Right lobe of liver (tissue), 6 donors: ENCODE measurements around the gene TNFRSF21. TPM values are rescaled to one million over a fixed set of nuclear protein-coding genes. Genes with fewer than 3 reads are reported as not detected.
"Not testable (repeated sequence)": the region's sequence is repeated elsewhere in the genome, so short reads cannot be mapped to it uniquely, and the experiment has no call there.

Source experiments
- ATAC-seq, 4 donors: fragments of 200-7000 bp; cut with Tn5 transposase; one replicate each; pipeline ENCODE4 v1.9.1; 2020; ENCODE audit warnings: mild to moderate bottlenecking in 4 of 4, moderate library complexity in 4 of 4
- DNase-seq, 3 donors: peaks; one replicate each; pipeline ENCODE4 v3.0.0-alpha.2; 2020
- H3K27ac ChIP-seq, 3 donors: fragments of 200-600 bp; one replicate each; pipeline ENCODE4 v1.8.0; 2022
- H3K27me3 ChIP-seq, 2 donors: fragments of 200-600 bp; one replicate each; pipeline ENCODE4 v1.8.0; 2022
- H3K36me3 ChIP-seq, 4 donors: fragments of 200-600 bp; sonication (generic) in 1 of 4; one replicate each; pipeline versions ENCODE4 v1.5.1 to v1.8.0; 2017 to 2022; ENCODE audit warnings: control low read depth in 1 of 4
- H3K4me1 ChIP-seq, 4 donors: fragments of 200-600 bp; sonication (generic) in 1 of 4; one replicate each; pipeline versions ENCODE4 v1.5.1 to v1.8.0; 2017 to 2022; ENCODE audit warnings: control low read depth in 1 of 4
- H3K4me3 ChIP-seq, 3 donors: fragments of 200-600 bp; one replicate each; pipeline ENCODE4 v1.8.0; 2022
- H3K9me3 ChIP-seq, 4 donors: fragments of 200-600 bp; sonication (generic) in 1 of 4; one replicate each; pipeline versions ENCODE4 v1.5.1 to v1.8.0; 2017 to 2022; ENCODE audit warnings: control low read depth in 1 of 4
- POLR2A ChIP-seq: fragments of 450-650 bp; IDR thresholded peaks from one replicate; pipeline ENCODE4 v1.6.1; 2017; ENCODE audit warnings: antibody characterized with exemption, mild to moderate bottlenecking
- WGBS: methylation state at CpG from one replicate; pipeline ENCODE4 v1.1.6; 2018; ENCODE audit warnings: low coverage, low lambda C conversion rate; ENCODE audit not compliant: insufficient coverage; ENCODE audit errors: missing lambda C conversion rate; 5-methylcytosine and 5-hydroxymethylcytosine counted together
- intact Hi-C, 2 donors: fragments of 100-400 bp; cut with DNase I; formaldehyde crosslinking; loops; one replicate each; pipeline versions ENCODE4 v1.11.2 to v1.14.1; 2022
- total RNA-seq, 6 experiments: library from RNA; depleted of rRNA in 2 of 6; stranded (reverse); fragments of >200 nt in 2 of 6; fragmentation: NEBNext Ultra II Directional in 3 of 6; extraction: Animal tissue kit (Norgen Biotek cat#: 25700) in 3 of 6; gene quantifications; one replicate each; pipeline versions ENCODE4 v1.1.0 to v1.2.4, GENCODE V29; 2016 to 2023
- TF ChIP-seq, protein P1 (sequence below), 4 donors: fragments of 200-600 bp in 3 of 4; fragments of 450-650 bp in 1 of 4; IDR thresholded peaks; one replicate each; pipeline versions ENCODE4 v1.5.1 to v1.8.0; 2016 to 2022; ENCODE audit warnings: antibody characterized with exemption in 4 of 4, mild to moderate bottlenecking in 2 of 4
- donor health status: DM: no; HTN: yes; CAD: no.
- donor health status: DM: no; HTN: no; CAD: no.
- donor health status: DM: no; HTN: no; CAD: no.
- donor health status: DM: no; HTN: yes; CAD: no.
- donor health status: DM: no; HTN: yes; CAD: no.

The TNFRSF21 gene
- total RNA-seq, 6 experiments from 2014 or later, result 1.9 to 7.9 (median 5.3) TPM

DNA sequence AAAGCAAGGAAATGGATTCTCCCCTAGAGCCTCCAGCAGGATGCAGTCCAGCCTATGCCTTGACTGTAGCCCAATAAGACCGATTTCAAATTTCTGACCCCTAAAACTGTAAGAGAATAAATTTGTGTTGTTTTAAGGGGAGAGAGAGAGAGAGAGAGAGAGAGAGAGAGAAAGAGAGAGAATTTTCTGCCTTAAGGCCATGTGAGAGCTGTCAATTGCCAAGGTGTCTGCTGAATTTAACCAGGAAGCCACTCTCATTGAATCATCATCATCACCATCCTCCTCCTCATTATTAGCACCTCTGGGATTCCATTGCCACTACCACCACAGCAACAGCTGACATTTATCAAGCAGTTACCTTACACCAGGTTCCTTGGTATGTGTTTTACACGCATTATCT is 27.8 kb upstream of the TNFRSF21 start:
- ATAC-seq, result no peak
- intact Hi-C loops, result no loop called here
- TF ChIP-seq, protein P1, sequence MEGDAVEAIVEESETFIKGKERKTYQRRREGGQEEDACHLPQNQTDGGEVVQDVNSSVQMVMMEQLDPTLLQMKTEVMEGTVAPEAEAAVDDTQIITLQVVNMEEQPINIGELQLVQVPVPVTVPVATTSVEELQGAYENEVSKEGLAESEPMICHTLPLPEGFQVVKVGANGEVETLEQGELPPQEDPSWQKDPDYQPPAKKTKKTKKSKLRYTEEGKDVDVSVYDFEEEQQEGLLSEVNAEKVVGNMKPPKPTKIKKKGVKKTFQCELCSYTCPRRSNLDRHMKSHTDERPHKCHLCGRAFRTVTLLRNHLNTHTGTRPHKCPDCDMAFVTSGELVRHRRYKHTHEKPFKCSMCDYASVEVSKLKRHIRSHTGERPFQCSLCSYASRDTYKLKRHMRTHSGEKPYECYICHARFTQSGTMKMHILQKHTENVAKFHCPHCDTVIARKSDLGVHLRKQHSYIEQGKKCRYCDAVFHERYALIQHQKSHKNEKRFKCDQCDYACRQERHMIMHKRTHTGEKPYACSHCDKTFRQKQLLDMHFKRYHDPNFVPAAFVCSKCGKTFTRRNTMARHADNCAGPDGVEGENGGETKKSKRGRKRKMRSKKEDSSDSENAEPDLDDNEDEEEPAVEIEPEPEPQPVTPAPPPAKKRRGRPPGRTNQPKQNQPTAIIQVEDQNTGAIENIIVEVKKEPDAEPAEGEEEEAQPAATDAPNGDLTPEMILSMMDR (IDR thresholded peaks at IDR 0.05), result no peak
- no peak for TF ChIP-seq POLR2A
- DNase-seq, result no peak
- Histone ChIP-seq H3K27me3 (no peaks in the 10 kb centered on the region), H3K27ac (no peak overlapping the region), H3K4me3 (no peak overlapping the region), H3K4me1 (no peaks in the 10 kb centered on the region), H3K36me3 (no peaks in the 10 kb centered on the region), H3K9me3 (no peaks in the 10 kb centered on the region)
- 80% methylated on average over 1 of the region's 2 CpGs for WGBS

DNA sequence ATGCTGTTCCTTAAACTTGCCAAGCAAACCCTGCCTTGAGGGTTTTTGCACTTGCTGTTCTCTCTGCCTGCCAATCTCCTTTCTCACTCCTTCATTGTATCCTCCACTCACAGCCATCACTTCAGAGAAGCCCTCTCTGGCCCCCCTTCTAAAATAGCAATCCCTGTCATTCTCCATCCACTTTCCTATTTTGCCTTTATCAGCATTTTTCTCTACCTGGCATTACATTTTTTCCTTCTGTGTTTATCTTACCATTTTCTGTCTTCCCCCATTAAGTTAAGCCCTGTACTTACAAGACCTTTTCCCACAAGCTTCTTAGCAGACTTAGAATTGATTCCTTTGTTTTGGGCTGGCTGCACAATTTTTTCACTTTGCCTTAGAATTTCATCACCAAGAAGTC is 26.6 kb upstream of the TNFRSF21 start:
- Histone ChIP-seq H3K9me3 (no peaks in the 10 kb centered on the region), H3K4me3 (no peak overlapping the region), H3K27me3 (no peaks in the 10 kb centered on the region), H3K36me3 (no peaks in the 10 kb centered on the region), H3K4me1 (no peaks in the 10 kb centered on the region), H3K27ac (no peak overlapping the region)
- ATAC-seq (no peak), DNase-seq (no peak)
- no peak for TF ChIP-seq POLR2A
- TF ChIP-seq, protein P1 (IDR thresholded peaks at IDR 0.05), result no peak
- intact Hi-C loops, result no loop called here

DNA sequence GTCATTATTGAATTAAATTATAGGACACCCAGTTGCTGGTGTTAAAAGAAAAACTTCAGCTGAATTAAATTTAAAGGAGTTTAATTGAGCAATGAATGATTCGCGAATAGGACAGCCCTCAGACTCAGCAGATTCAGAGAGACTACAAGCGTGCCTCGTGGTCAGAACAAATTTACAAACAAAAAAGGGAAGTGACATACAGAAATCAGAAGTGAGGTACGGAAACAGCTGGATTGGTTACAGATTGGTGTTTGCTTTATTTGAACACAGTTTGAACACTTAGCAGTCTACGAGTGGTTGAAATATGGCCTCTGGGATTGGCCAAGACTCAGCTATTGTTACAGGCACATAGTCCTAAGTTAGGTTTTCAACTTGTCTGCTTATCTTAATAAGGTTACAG is 25.8 kb upstream of the TNFRSF21 start:
- DNase-seq (no peak), ATAC-seq (peak in 2 of 4 donors; percentile 23 to 25)
- intact Hi-C loops, result no loop called here
- no peaks in the 10 kb centered on the region for H3K4me1 ChIP-seq
- 49% methylated on average over 6 of the region's 6 CpGs for WGBS
- no peaks in the 10 kb centered on the region for H3K36me3 ChIP-seq
- H3K27me3 ChIP-seq, result no peaks in the 10 kb centered on the region
- no peak overlapping the region for H3K27ac ChIP-seq
- no peak for TF ChIP-seq POLR2A
- TF ChIP-seq, protein P1 (IDR thresholded peaks at IDR 0.05), result no peak
- H3K9me3 ChIP-seq, result no peaks in the 10 kb centered on the region
- no peak overlapping the region for H3K4me3 ChIP-seq

DNA sequence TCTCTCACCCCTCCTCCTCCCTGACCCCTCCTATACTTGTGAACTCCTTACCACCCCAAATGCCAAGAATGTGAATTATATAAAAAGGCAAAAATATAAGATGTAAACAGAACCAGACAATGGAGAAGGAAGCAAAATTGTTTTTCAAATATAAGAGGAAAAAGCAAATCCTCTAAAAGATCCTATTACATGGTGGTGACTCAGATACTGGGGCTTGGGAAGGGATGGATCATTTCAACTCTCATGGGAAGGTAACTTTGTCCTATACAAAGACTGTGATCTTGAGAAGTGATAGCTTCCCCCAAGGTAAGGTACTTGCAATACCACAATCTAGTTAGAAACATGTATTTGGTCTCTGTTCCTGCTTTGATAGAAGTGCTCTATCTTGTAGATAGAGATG is 24.6 kb upstream of the TNFRSF21 start:
- H3K4me3 ChIP-seq, result no peak overlapping the region
- H3K36me3 ChIP-seq, result no peaks in the 10 kb centered on the region
- intact Hi-C loops, result no loop called here
- no peaks in the 10 kb centered on the region for H3K9me3 ChIP-seq
- H3K4me1 ChIP-seq, result no peaks in the 10 kb centered on the region
- no peak overlapping the region for H3K27ac ChIP-seq
- DNase-seq (no peak), ATAC-seq (no peak)
- no peak for TF ChIP-seq POLR2A
- TF ChIP-seq, protein P1 (IDR thresholded peaks at IDR 0.05), result no peak
- H3K27me3 ChIP-seq, result no peaks in the 10 kb centered on the region

DNA sequence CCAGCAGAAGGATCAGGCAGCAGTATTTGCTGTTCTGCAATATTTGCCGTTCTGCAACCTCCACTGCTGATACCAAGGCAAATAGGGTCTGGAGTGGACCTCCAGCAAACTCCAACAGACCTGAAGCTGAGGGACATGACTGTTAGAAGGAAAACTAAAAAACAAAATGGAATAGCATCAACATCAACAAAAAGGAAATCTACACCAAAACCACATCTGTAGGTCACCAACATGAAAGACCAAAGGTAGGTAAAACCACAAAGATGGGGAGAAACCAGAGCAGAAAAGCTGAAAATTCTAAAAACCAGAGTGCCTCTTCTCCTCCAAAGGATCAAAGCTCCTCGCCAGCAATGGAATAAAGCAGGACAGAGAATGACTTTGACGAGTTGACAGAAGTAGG is 18.9 kb upstream of the TNFRSF21 start:
- H3K4me3 ChIP-seq, H3K4me1 ChIP-seq, DNase-seq, ATAC-seq, H3K9me3 ChIP-seq, H3K27ac ChIP-seq, intact Hi-C loops, H3K36me3 ChIP-seq, H3K27me3 ChIP-seq: not testable (repeated sequence)
- WGBS, result 65% methylated on average over 3 of the region's 3 CpGs

DNA sequence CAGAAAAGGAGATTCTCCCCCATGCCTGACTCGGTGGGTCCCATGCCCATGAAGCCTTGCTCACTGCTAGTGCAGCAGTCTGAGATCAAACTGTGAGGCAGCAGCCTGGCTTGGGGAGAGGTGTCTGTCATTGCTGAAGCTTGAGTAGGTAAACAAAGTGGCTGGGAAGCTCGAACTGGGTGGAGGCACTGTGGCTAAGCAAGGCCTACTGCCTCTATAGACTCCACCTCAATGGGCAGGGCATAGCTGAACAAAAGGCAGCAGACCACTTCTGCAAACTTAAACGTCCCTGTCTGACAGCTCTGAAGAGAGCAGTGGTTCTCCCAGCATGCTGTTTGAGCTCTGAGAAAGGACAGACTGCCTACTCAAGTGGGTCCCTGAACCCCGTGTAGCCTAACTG is 18.4 kb upstream of the TNFRSF21 start:
- H3K27me3 ChIP-seq, H3K27ac ChIP-seq, ATAC-seq, H3K36me3 ChIP-seq, DNase-seq, intact Hi-C loops, H3K4me1 ChIP-seq, H3K9me3 ChIP-seq, H3K4me3 ChIP-seq: not testable (repeated sequence)
- WGBS, result 83% methylated on average over 1 of the region's 4 CpGs
